ENCODE measurements around the gene GPSM1.

DNA sequence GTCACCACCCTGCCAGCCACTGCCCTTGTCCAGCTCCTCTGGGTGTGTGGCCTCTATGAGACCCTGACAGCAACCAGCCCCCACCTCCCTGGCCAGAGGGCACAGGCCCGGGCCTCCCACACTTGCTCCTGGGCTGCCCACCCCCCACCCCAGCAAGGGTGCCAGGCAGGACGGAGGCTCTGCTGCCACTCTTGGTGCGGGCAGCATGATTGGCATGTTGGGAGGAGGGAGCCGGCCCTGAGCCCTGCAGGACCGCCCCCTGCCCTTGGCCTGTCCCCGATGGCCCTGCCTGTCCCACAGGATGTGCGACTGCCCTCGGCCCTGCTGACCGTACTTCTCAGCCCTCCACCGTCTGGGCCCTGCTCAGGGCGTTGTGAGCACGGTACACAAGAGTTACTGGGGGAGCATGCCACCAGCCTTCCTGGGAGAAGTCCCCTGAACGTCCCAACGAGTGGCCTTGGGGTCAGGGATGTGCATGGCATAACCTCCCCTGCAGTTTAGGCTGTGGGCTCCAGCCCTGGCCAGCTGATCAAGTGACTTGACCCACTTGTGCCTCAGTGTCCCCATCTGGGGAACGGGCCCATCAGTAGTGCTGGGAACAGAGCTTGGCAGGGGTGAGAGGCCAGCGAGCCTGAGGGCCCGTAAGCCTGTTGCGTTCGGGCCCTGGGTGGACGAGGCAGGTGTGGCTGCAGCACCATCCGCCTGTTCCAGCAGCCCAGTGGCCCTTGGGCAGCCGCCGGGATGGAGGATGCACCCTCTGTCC lies 16.0 kb downstream of the GPSM1 start:
- no peak for TF ChIP-seq EP300 (IDR thresholded peaks at IDR 0.05)
- no peak for TF ChIP-seq POLR2A (IDR thresholded peaks at IDR 0.05)

Measured in tibial nerve (tissue), 3 donors.